Activated CD4-positive, alpha-beta T cell treated with anti-CD3 and anti-CD28 coated beads for 48 hours (primary cell): ENCODE measurements around the gene ANTXRL.
"Not testable (repeated sequence)": the region's sequence is repeated elsewhere in the genome, so short reads cannot be mapped to it uniquely, and the experiment has no call there.

Source experiments
- DNase-seq: peaks from one replicate; pipeline ENCODE4 v3.0.0-alpha.2; 2020

ANTXRL gene

DNA sequence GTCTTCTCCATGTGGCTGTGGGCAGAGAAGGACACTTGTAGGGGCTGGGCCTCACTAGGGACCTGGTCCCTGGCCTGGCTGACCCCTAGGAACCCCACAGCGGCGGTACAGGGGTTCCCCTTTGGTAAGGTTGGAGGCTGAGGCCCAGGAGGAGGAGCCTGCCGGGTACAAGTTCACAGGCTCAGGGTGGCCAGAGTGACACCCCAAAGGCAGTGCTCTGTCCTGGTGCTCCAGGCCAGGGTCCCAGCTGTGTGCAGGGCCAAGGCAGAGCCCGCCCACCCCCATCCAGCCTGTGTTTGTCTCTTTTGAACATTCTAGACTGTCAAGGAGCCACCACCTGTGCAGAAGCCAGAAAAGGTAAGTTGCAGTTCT is 23.3 kb downstream of the ANTXRL start:
- no peak for DNase-seq

DNA sequence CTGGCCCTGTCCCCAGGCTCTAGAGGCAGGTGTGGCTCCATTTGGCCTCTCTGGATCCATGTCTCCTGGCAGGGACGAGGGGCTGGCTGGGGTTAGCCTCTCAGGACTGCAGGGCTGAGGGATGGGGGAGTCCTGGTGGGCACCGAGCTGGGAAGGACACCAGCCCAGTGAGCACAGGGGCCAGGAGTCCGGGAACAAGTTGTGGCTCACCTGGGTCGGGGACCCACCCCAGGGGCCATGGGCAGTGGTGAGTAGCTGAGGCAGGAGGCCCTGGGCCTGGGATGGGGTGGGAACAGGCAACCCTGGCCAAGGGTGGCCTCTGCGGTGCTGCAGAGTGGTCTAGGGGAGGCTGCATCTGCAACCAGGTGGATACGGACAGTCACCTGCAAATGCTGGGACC is 24.1 kb downstream of the ANTXRL start:
- no peak for DNase-seq

DNA sequence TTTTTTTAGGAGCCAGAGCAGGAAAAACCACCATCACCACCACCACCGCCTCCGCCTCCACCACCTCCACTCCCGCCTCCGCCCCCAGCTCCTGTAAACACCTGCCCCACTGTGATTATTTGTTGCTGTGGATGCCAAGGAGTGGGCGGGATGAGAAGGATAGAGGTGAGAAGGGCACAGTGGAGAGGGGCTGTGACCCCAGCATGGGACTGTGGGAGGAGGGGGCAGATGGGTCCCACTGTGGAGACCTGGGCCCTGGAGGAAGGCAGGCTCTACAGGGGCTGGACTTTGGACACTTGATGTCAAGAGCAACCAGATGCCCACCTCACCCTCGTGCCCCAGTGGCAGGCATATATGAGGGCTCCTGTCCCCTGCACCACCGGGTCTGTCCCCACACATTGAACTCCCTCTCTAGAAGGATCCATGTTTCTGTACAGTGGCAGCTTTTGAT is 24.7 kb downstream of the ANTXRL start:
- DNase-seq, result no peak

DNA sequence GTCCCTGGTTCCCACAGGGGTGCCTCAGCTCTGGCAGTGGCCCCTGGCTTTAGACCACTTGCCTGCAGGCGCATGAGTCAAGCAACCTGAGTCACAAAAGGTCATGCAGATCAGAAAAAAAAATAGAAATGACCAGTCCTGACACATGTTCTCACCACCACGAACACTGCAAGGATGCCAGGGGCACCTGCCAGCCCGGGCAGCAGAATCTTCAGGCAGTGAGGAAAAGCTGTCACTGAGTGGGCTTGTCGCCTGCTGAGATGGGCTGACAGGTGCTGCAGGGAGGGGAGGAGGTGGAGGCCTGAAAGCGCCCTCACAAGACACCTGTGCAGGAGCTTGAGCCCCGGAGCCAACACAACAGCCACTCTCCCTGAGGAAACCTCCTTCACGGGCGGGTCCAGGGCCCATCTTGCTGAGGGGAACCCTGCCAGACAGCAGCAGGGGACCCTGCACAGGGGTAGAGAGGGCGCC is 25.2 kb downstream of the ANTXRL start:
- not testable (repeated sequence) for DNase-seq

DNA sequence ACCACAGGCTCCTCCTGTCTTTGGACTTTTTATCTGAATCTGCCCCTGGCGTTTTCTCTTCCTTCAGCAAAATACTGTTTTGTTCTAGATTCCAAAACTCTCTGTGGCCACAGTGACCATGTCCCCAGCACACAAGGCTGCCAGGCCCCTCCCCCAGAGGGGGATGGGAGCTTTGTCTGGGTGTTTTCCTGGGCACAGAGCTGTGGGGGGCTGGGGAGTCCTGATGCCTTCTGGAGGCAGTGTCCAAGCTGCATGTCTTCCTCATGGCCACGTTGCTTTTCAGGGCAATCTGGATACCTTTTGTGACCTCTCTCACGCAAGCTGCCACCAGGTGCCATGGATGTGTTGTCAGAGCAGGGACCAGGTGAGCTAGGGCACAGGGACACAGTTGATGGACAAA is 26.2 kb downstream of the ANTXRL start:
- no peak for DNase-seq

DNA sequence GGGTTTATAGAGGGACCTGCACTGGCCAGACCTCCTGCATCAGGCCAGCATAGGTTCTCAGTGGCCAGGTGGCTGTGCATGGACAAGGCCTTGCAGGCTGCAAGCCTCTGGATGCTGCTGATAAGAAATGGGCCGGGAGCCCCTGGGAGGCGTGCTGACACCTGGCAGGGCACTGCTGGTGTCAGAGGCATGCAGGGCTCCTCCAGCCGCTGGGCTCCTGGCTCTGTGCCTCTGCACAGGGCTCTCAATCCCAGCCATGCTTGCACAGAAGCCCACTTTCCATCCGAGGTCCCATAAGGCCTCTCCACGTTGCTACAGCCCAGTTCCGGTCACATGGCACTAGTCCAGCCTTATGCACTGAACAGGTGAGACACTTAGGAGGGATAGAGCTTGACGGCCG is 27.3 kb downstream of the ANTXRL start:
- DNase-seq, result no peak

DNA sequence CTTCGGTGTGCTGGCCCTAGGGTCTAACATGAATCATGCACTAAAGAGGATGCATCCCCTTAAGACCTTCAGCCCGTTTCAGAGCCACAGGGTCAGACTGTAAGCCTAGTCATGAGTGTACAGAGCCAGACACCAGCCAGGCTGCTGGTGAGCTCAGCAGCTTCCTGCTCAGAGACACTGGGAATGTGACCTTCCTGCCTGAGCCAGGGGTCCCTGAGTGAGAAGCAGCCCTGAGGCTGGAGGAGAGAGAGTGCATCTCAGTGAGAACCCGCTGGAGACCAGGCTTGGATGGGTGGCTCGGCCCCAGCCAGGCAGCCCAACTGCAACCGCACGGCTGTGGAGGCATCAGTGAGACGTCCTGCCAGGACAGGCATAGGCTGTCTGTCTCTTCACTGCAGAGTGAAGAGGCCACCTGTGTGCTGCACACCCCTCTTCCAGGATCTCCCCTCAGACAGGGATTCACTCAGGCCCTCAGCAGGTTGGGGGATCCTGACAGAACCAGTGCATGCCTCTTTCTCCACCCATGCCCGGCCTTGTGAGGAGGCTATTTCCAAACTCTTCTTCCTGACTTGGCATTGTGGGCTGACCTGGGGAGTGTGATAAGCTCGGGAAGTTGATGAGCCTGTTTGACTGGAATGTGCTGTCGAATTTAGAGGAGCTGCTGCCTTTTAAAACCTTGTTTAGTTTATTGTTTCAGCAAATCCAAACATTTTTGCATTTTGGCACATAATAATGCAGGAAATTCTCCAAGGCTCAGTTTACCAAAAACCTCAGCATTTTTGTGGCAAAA is 28.5 kb downstream of the ANTXRL start:
- not testable (repeated sequence) for DNase-seq

DNA sequence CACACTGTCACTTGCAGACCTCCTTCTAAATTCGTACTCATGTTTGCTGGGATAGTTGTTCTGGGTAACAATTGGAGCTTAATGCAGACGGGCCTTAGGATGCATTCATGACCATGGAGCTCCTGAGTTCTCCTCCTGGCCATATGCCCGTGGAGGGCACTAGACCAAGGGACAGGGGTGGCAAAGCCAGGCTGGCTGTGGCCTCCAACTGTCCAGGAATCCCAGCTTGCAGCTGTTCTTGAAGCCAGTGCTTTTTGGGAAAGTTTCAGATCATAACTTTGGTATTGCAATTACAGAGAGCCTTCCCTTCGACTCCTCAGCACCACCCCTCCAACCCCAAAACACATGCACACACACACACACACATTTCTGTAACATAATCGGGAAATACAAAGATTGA is 30.6 kb downstream of the ANTXRL start:
- DNase-seq, result no peak

DNA sequence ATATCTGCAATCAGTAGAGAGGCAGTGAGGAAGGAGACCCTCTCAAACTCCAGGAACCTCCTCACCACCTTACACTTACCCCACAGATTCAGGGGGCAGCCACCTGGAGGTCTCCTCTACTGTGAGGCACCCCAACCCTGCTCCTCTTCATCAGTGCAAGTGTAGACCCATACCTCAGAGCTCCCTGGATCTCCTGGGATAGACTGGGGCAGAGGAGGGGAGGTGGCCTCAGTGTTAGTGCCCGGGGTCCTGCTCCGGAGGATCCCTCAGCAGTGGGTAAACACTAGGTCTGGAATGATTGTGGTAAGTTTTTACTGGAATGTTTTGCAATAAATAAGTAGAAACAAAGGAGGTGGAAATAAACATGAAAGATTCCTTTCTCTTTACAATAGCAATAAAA is 31.1 kb downstream of the ANTXRL start:
- DNase-seq, result no peak

DNA sequence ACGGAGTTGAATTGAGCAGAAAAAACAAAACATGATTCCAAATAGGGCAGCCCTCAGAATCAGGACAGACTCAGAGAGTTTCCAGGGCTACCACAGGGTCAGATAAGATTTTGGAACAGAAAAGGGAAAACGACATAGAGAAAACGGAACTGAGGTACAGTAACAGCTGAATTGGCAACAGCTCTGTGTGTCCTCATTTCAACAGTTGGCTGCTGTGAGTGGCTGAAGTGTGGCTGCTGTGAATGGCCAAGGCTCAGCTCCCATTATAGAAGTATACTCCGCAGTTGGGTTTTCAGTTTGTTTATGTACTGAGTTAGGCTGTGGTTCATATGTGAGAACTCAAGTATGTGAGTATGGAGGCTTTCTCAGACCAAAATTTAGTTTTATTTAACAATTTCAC is 32.0 kb downstream of the ANTXRL start:
- DNase-seq, result no peak

DNA sequence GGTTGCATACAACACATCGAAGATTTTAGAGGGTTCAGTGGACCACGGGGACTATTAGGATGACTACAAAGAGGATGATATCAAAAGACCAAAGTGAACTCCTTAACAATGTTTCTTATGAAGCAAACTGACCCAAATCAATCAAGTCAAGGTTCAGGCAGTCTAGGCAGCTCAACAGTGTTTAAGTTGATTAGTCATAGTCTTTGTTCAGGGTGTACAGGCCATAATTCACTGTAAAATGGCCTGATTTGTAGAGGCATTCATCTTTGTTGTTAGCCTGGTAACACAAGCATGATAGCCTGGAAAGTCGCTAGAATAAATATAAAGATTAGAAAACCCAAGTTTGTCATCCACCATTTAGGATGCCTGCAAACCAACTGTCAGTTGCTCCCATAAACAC is 32.6 kb downstream of the ANTXRL start:
- no peak for DNase-seq

DNA sequence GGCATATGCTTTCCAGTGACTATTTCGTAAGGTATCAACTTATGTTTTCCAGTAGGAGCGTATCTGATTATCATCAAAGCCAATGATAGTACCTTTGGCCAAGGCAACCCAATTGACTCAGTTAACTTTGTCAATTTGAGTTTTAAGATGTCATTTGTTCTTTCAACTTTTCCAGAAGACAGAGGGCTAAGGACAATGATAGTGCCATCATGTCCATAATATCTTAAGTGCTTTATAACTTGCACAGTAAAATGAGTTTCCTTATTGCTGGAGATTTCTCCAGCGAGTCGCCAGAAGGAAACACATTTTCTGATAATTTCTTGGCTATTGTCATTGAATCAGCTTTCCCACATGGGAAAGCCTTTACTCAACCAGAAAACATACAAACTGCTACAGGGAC is 35.0 kb downstream of the ANTXRL start:
- no peak for DNase-seq

DNA sequence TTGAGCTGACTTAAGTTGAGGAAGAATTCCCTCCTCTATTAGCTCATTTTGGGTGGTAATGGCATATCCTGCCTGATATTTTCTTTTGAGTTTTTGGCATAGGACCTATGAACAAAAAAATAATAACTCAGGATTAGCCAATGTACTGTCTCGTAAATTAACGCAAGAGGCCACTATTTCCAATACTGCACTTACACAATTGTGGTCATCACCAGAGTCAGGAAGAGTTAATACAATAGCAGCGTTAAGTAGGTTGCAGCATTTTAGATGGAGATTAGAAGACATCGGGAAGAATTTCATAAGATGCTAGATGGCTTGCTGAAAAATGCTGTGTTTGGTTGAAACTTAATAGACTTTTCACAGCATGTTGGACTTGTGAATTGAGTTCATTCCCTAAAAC is 36.4 kb downstream of the ANTXRL start:
- no peak for DNase-seq

DNA sequence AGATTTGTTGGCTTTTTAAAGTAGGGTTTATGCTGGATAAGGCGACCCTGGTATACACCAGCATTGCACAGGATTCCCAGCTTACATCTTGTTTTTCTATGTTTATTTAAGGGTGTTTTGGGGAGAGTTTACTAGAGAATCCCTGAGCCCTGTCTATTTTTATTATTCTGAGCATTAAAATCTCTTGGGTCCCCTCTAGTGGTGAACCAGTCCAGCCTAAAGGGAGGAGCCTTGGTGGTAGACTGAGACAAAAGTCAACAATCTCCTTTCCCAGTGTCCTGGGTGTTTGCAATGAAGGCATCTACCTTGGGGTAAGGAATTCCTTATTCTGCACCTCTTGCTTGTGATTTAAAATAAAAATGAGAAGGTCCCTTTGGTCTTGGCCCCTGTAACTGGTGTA is 38.2 kb downstream of the ANTXRL start:
- no peak for DNase-seq

DNA sequence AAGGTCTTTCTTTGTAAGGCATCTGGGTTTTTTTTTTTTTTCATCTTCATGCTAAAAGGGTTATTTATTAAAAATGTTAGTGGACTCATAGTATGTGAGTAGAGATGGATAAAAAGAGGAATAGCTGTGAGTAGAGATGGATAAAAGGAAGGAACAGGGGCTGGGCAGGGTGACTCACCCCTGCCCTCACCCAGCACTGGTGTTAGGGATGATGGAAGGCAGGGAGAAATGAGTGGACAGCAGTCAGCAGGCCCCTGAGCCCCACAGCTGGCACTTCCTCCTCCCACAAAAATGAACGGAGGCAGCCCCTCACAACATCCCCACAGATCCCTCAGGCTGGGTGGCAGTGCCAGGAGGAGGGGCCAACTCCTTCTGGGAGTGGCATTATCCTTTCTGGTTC is 39.3 kb downstream of the ANTXRL start:
- no peak for DNase-seq

DNA sequence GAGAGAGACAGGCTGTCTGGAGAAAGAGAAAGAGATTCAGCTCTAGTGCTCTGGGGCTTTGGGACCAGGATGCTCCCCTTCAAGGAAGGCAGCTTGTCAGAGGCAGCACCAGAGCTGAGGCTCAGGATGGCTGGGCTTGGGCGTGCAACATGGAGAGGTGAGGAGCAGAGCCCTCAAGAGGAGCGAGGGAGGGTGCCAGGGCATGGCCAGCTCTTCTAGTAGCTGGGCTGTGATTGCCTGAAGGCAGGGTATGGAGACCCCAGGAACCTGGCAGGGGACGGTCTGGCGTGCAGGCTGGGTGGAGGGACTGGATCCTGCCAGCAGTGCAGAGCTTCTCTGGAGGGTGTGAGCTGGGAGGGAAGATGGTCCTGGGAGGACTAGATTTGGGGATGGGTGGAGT is 40.2 kb downstream of the ANTXRL start:
- DNase-seq, result no peak

DNA sequence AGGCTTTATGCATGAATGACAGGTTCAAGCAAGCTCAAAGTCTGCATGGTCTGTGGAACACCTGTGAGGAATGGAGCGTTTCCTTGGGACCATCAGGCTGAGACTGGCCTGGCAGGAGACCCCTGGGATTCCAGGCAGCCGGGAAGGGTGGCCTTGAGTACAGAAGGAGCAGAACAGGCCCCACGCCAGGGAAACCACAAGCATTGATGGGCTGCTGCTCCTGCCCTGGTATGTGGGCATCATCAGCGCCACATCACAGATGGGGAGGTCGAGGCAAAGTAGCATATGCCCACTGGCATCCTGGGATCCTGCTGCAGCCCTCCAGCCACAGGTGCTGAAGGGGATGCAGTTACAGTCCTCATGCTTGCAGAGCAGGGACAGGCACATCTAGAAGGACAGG is 40.9 kb downstream of the ANTXRL start:
- no peak for DNase-seq

DNA sequence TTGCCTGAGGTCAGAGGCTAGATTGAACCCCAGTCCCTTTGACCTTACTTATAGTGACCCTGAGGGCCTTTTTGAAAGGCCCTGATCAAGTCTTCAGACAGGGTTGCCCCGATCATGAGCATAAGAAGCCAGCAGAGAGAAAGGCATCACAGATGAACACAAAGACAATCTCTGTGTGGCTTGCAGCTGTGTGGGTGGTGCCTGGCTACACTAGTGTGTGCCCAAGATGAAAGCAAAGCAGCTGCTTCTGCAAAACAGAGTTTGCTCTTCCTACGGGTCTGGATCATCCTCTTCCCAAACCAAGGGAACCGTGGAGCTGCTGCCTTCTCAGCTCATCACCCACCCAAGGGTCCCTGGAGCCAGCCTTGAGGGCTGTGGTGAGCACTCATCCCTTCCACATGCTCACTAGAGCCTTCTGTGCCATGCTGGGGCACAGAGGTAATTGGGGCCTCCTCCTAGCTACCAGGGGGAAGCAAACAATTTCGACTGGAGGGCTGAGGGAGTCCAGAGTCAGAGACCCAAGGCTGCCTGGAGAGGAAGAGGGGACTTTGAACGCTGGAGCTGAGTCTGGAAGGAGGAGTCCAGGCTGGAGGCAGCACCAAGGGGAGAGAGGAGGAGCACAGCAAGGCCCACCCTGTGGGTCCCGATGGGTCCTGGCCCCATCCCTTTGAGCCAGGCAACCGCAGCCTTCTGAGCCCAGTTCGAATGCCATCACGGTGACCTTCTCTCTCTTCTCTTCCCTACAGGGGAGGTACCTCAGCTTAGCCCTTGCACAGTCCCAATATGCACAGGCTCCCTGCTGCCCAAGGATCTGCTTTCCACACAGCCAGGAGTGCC is 42.3 kb downstream of the ANTXRL start:
- no peak for DNase-seq

DNA sequence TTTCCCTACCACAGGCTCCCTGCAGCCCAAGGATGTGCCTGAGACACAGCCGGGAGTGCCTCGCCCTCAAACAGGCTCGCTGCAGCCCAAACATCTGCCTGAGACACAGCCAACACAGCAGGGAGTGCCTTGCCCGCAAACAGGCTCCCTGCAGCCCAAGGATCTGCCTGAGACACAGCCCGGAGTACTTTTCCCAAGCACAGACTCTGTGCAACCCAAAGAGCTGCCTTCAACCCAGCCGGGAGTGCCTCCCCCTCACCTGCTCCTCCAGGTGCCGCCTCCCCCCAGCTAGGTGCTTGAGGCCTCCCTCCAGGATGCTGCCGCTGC is 42.9 kb downstream of the ANTXRL start:
- no peak for DNase-seq

DNA sequence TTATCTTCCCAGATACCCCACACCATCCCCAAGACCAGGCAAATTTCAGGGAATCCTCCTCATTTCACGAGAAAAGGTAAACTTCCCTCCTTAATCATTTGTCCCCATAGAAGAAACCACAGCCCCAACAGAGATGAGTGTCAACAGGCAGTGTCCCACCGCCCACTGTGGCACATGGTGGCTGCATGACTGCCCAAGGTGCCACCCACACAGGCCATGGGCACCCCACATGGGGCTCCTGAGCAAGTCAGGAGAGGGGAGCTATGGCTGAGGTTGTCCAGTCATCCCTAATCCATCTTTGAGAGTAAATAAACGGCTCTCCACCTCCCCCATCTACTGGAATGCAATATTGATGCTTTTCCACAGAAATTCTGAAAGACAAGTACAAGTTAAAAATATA is 44.1 kb downstream of the ANTXRL start:
- no peak for DNase-seq

DNA sequence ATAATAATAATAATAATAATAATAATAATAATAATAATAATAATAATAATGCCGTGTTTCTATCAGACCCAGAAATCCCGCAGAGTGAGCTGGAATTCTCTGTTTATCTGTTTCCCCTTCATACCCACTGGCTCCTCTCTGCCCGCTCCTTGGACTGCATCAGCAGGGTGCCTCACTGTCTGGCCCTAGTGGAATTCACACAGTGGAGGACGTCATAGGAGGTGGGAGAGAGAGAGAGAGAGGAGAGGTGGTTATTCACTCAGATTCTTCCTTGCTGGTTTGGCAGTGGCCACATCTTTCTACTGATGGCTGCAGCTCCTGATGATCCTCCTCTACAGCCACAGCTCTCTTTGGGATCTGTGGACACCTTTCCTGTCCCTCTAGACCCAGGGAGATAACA is 78.7 kb downstream of the ANTXRL start:
- not testable (repeated sequence) for DNase-seq

DNA sequence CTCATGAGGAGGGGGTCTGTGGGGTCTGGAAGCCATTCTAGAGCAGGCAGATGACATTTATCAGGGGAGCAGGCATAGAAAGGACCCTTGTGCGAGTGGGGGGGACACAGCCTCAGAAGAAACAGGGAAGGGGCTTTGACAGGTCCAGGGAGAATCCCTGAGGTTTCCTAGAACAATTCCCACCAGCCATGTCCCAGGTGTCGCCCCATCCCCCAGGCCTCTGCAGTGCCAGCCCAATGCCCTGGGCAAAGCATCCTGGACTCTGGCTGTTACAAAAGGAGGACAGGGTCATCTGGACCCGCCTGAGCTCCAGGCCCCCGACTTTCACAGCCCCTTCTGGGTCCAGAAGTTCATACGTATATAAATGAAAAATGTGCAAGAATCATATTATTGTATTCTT is 80.4 kb downstream of the ANTXRL start:
- not testable (repeated sequence) for DNase-seq

DNA sequence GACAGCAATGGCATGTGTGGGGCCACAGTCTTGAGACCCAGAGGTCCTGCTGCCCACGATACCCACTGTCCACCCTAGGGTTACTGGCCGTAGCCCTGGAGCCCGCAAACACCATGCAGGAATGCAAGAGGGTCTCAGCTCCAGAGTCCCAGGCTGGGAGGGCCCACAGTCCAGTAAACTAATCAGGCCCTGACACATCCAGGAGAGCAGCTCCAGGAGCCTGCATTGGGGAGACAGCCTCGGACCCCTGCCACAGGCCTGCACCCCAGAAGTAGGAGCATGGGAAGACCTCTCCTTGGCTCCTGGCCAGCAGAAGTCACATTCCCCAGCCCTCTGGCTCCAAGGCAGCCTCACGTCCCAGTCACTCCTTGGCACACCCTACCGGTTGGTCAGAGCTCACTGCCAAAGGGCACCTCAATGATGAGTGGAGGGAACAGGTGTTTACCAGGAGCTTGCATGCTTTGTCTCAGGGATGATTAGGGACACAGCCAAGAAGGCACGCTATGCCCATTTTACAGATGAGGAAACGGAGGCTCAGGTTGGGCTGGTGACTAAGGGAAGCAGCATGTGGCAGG is 81.0 kb downstream of the ANTXRL start:
- DNase-seq, result not testable (repeated sequence)

DNA sequence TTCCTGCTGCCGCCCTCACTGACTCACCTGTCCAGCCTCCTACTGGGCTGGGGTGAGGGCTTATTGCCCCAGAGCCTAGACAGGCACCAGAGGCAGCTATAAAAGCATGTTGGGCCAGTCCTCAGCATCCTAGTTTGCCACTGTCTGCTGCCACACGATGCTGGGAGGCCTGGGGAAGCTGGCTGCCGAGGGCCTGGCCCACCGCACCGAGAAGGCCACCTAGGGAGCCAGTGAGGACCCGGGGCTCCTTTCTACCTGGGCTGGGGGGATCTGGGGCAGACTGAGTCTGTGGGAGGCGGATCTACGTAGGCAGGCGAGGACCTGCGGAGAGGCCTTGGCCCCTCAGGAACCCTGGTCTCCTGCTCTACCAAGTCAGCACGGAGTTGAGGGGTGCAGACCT is 82.2 kb downstream of the ANTXRL start:
- not testable (repeated sequence) for DNase-seq
